Measurements from ENCODE around the gene ZNF789. TPM values are rescaled to one million over a fixed set of nuclear protein-coding genes. Genes with fewer than 3 reads are reported as not detected.

ZNF789 gene
- total and polyA plus RNA-seq, 10 of the 15 experiments (the other 5 are each of a cell fraction or from before 2014, with no cell fraction given) = 5.6 to 44.6 (median 21.3) TPM

- ChIA-PET RAD21 (ENCODE audit: unreplicated experiment) (interaction anchor here (0.7 to 1.5 kb wide), 4 partner anchors 31 to 578 kb away, joined by 3 to 10 read pairs (median 3); partner anchors contain the start of gene ZNF655), POLR2A (interaction anchor here (0.6 to 2.0 kb wide), 14 partner anchors 11 to 1370 kb away, joined by 3 to 18 read pairs (median 5); partner anchors contain the start of genes ARPC1A, ATP5MF, BUD31 and FAM200A), CTCF (interaction anchor here (0.7 to 1.2 kb wide), 4 partner anchors 21 to 334 kb away, joined by 3 to 4 read pairs (median 3); no protein-coding TSS in a partner anchor), SMC1A (ENCODE audit: uncharacterized antibody, unreplicated experiment) (interaction anchor here (0.6 to 2.4 kb wide), 7 partner anchors 10 to 179 kb away, joined by 3 to 8 read pairs (median 4); partner anchors contain the start of genes ATP5MF and ZNF655)
- H3K79me2 ChIP-seq (ENCODE audit: control insufficient read depth, insufficient read depth, low read length) = peaks cover 33% of the 10 kb centered on the region
- H3K9me3 ChIP-seq (replicated peaks; ENCODE audit: control insufficient read depth, insufficient read depth, low read length) = no peaks in the 10 kb centered on the region
- H2AFZ ChIP-seq (ENCODE audit: control insufficient read depth, low read depth, low read length) = peak within 1 kb of the TSS; percentile 99
- BruUV-seq (replicated peaks) = no TSS peak
- 1% methylated on average over 52 of the region's 53 CpGs for WGBS (ENCODE audit: insufficient coverage, insufficient replicate concordance, low lambda C conversion rate, missing lambda C conversion rate)
- peak; percentile 84 for DNase-seq (ENCODE audit: low read depth, low spot score)
- intact Hi-C loops (cut with micrococcal nuclease; ENCODE audit: unreplicated experiment) = loop anchor here (1.0 to 2.0 kb wide), 3 partner anchors 48 to 112 kb away; partner anchors contain the start of genes CPSF4, FAM200A, PTCD1 and ZSCAN25
- H3K4me2 ChIP-seq (ENCODE audit: control insufficient read depth, insufficient read depth) = peak within 1 kb of the TSS; percentile 98
- H3K4me3 ChIP-seq = peak within 1 kb of the TSS; percentile 91
- ATAC-seq = peak; percentile 90
- H3K9ac ChIP-seq (ENCODE audit: control insufficient read depth, insufficient read depth, low read length) = peak within 1 kb of the TSS; percentile 94
- no peaks in the 10 kb centered on the region for H4K20me1 ChIP-seq (ENCODE audit: control insufficient read depth, insufficient read depth)
- H3K27ac ChIP-seq (ENCODE audit: control insufficient read depth, insufficient read depth) = peak within 1 kb of the TSS; percentile 83
- in situ Hi-C loops (cut with MboI) = no loop called here
- H3K36me3 ChIP-seq (ENCODE audit: control insufficient read depth in 2 of 2, insufficient read depth in 2 of 2, low read length in 1 of 2) = no peaks in the 10 kb centered on the region
- peaks cover 5% of the 10 kb centered on the region for H3K4me1 ChIP-seq (ENCODE audit: control insufficient read depth, insufficient read depth, low read length)
- H3K27me3 ChIP-seq (replicated peaks in 1 of 2; ENCODE audit: control insufficient read depth in 2 of 2, insufficient read depth in 2 of 2, low read length in 1 of 2) = no peaks in the 10 kb centered on the region
- FAIRE-seq = peak; percentile 66
- TF ChIP-seq PKNOX1 (IDR thresholded peaks at IDR 0.05) (peak; percentile 44), ZNF207 (IDR thresholded peaks at IDR 0.05; ENCODE audit: borderline replicate concordance) (peak; percentile 13; the same call in 1 of the 2 replicates), GATAD2B (conservative IDR thresholded peaks at IDR 0.05; ENCODE audit: low read depth) (0 out of 2 replicates have a peak, but pooled peaks have one; percentile 45), MYC (IDR thresholded peaks at IDR 0.05; ENCODE audit: insufficient read depth, insufficient read length, insufficient replicate concordance, low read length, severe bottlenecking) (no peak), BCL11A (IDR thresholded peaks at IDR 0.05; ENCODE audit: low read depth, low read length) (no peak), GABPA (IDR thresholded peaks at IDR 0.05; ENCODE audit: low read depth) (peak; percentile 95), POU2F2 (IDR thresholded peaks at IDR 0.05; ENCODE audit: borderline replicate concordance, low read depth, low read length) (peak; percentile 83), BHLHE40 (IDR thresholded peaks at IDR 0.05; ENCODE audit: borderline replicate concordance in 1 of 2, low read depth in 2 of 2, low read length in 1 of 2) (peak; percentile 34 to 65; a peak in 1 of 4 replicates), SIX5 (IDR thresholded peaks at IDR 0.05; ENCODE audit: low read depth, low read length, severe bottlenecking) (peak; percentile 84), CUX1 (IDR thresholded peaks at IDR 0.05; ENCODE audit: insufficient replicate concordance, low read depth, low read length) (no peak), PAX8 (IDR thresholded peaks at IDR 0.05) (no peak), IRF3 (IDR thresholded peaks at IDR 0.05) (peak; percentile 44), IRF4 (IDR thresholded peaks at IDR 0.05; ENCODE audit: low read depth, low read length) (0 out of 2 replicates have a peak, but pooled peaks have one; percentile 23), MAX (IDR thresholded peaks at IDR 0.05; ENCODE audit: low read depth, low read length) (peak; percentile 50; the same call in 1 of the 2 replicates)
Observed at GRCh38 chr7:99504603-99505323, 32.1 kb downstream of the ZNF789 start, which contains the start of gene ZKSCAN5. ZKSCAN5 (plus strand) TSS chr7:99504662; CDS start chr7:99506045, 1,383 bp downstream.
